ENCODE data around the gene LRP5.

DNA sequence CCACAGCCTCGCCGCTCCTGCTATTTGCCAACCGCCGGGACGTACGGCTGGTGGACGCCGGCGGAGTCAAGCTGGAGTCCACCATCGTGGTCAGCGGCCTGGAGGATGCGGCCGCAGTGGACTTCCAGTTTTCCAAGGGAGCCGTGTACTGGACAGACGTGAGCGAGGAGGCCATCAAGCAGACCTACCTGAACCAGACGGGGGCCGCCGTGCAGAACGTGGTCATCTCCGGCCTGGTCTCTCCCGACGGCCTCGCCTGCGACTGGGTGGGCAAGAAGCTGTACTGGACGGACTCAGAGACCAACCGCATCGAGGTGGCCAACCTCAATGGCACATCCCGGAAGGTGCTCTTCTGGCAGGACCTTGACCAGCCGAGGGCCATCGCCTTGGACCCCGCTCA lies 35.5 kb downstream of the LRP5 start:
- no peak for TF ChIP-seq EZH2 (IDR thresholded peaks at IDR 0.05; ENCODE audit: low read depth)
- TF ChIP-seq, protein P1, sequence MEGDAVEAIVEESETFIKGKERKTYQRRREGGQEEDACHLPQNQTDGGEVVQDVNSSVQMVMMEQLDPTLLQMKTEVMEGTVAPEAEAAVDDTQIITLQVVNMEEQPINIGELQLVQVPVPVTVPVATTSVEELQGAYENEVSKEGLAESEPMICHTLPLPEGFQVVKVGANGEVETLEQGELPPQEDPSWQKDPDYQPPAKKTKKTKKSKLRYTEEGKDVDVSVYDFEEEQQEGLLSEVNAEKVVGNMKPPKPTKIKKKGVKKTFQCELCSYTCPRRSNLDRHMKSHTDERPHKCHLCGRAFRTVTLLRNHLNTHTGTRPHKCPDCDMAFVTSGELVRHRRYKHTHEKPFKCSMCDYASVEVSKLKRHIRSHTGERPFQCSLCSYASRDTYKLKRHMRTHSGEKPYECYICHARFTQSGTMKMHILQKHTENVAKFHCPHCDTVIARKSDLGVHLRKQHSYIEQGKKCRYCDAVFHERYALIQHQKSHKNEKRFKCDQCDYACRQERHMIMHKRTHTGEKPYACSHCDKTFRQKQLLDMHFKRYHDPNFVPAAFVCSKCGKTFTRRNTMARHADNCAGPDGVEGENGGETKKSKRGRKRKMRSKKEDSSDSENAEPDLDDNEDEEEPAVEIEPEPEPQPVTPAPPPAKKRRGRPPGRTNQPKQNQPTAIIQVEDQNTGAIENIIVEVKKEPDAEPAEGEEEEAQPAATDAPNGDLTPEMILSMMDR (conservative IDR thresholded peaks at IDR 0.05): no peak
